Activated CD4-positive, CD25-positive, alpha-beta regulatory T cell treated with anti-CD3 and anti-CD28 coated beads, Interleukin-2, amount 50 U/mL, for 72 hours (primary cell): Measurements from ENCODE around the gene SON.
"Not testable (repeated sequence)": the region's sequence is repeated elsewhere in the genome, so short reads cannot be mapped to it uniquely, and the experiment has no call there.

Experiments used
- DNase-seq: peaks from one replicate; pipeline ENCODE4 v3.0.0; 2021

The SON gene, protein sequence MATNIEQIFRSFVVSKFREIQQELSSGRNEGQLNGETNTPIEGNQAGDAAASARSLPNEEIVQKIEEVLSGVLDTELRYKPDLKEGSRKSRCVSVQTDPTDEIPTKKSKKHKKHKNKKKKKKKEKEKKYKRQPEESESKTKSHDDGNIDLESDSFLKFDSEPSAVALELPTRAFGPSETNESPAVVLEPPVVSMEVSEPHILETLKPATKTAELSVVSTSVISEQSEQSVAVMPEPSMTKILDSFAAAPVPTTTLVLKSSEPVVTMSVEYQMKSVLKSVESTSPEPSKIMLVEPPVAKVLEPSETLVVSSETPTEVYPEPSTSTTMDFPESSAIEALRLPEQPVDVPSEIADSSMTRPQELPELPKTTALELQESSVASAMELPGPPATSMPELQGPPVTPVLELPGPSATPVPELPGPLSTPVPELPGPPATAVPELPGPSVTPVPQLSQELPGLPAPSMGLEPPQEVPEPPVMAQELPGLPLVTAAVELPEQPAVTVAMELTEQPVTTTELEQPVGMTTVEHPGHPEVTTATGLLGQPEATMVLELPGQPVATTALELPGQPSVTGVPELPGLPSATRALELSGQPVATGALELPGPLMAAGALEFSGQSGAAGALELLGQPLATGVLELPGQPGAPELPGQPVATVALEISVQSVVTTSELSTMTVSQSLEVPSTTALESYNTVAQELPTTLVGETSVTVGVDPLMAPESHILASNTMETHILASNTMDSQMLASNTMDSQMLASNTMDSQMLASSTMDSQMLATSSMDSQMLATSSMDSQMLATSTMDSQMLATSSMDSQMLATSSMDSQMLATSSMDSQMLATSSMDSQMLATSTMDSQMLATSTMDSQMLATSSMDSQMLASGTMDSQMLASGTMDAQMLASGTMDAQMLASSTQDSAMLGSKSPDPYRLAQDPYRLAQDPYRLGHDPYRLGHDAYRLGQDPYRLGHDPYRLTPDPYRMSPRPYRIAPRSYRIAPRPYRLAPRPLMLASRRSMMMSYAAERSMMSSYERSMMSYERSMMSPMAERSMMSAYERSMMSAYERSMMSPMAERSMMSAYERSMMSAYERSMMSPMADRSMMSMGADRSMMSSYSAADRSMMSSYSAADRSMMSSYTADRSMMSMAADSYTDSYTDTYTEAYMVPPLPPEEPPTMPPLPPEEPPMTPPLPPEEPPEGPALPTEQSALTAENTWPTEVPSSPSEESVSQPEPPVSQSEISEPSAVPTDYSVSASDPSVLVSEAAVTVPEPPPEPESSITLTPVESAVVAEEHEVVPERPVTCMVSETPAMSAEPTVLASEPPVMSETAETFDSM (N-terminal part only)

DNA sequence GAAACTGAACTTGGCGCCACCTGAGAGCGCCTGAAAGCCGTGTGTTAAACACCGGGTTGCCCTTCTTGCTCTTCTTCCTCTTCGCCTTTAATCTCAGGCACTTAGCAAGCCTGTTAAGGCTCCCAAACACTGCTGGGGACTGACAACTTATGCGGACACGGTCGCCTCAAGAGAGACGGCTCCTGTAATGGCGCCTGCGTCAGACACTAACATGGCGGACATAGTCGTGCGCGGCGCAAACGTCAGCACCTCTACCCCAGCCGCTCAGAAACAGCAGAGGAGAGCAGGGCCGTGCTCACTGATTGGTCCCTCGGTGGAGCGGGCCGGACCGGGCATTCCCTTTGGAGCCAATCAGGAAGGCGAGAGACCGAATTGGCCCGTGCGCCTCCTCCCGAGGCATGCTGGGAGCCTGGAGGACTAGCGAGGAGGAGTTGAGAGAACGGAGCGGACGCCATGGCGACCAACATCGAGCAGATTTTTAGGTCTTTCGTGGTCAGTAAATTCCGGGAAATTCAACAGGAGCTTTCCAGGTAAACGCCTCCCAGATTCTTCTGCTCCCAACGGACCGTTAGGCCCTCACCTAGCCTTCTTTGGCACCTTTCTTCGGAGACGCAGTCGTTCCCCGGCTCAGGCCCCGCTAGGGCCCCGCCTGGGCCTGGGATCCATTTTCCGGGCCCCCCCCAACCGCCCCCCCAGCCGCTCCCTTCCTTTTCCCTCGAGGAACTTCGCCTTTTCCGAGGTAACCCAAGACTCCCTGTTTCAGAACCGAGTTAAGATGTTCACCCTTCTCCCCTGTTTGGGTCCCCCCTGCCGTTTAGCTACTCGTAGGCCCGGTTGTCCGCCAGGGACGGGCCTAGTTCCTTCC, at the start of gene SON:
TSS of gene SON (plus strand) at position 399 of the 865 bp plus-strand sequence. CDS start at position 454, 55 bp downstream.
- peak; percentile 93 for DNase-seq

DNA sequence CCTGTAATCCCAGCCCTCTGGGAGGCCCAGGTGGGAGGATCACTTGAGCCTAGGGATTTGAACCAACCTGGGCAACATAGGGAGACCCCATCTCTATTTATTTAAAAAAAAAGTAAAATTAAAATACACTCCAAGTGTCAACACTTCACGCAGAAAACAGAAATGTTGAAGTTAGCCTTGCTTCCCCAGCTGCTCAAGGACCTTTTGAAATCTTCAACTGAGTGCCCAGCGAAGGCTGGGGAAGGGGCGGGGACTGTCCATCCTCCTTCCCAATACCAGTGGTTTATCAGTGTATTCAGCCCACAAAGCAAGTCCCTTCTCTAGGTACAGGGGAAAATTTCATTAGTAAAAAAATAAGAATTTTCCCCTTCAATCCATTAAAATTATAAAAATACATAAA, 49.1 kb upstream of the SON start:
- DNase-seq = no peak

DNA sequence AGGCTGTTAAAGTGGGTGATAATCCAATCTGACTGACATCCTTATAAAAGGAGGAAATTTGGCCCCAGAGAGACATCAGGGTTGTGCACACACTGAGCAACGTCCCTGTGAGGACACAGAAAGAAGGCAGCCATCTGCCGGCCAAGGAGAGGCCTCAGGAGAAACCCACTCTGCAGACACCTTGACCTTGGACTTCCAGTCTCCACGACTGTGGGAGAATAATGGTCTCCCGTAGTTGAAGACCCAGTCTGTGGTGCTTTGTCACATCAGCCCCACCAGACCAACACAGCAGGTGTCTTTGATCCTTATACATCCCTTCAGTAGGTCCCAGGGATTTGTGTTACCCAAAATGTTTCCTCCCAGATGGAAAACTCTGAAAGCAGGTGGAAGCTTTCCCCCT, 47.1 kb upstream of the SON start:
- no peak for DNase-seq

DNA sequence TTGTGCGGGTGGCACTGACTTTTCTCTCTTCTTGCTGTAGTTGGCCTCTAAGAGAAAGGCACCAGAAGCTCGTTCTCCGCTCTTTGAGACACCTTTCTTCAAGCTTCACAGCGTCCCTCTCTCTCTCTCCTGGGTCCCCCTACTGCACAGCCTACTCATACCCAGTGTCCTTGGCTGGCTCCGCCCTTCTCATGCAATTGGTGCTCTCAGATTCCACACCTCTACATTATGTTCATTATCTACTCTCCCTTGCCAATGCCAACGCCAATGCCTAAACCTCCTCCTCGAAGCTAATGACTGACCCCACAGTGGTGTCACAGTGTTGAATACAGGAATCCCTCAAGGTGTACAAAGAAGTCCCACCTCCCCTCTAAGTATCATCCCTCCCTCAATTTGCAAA, 46.5 kb upstream of the SON start:
- no peak for DNase-seq

DNA sequence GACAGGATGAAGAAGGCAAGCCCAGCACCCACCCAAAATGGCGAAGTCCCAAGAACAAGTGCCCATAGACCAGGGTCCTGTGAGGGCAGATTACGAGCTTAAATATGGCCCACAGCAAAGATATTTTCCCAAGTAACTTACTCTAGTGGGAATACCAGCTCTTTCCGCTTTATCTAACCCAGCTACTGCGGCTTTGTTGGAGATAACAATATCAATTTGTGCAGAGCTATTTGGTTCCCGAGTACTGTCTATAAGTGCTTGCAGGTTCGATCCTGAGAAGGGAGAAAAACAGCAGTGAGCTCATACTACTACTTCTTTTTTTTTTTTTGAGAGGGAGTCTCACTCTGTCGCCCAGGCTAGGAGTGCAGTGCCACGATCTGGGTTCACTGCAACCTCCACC, 37.0 kb upstream of the SON start:
- DNase-seq = no peak

DNA sequence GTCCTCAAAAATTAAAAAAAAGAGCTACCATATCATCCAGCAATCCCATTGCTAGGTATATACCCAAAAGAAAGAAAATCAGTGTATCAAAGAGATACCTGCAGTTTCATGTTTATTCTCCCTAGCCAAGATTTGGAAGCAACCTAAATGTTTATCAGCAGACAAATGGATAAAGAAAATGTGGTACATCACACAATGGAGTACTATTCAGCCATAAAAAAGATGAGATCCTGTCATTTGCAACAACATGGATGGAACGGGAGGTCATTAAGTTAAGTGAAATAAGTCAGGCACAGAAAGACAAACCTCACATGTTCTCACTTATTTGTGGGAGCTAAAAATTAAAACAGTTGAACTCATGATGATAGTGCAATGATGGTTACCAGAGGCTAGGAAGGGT, 35.8 kb upstream of the SON start:
- not testable (repeated sequence) for DNase-seq

DNA sequence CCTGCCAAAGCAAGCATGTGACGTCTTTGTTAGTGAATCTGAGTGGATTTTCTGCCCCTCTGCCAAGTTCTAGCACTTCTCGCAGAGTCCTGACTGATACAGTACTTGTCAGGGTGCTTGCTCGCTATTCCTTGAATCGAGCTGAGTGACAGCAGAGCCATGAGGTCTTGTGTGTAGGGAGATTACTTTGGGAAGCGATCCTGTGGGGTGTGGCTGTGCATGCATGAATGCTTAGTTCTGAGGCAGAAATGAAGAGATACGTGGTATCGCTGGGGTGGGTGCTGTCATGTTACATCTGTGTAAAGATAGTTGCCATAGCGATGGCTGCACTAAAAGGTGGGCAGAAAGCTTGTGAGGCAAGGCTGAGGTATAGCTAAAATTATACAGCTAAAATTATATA, 32.0 kb upstream of the SON start:
- no peak for DNase-seq

DNA sequence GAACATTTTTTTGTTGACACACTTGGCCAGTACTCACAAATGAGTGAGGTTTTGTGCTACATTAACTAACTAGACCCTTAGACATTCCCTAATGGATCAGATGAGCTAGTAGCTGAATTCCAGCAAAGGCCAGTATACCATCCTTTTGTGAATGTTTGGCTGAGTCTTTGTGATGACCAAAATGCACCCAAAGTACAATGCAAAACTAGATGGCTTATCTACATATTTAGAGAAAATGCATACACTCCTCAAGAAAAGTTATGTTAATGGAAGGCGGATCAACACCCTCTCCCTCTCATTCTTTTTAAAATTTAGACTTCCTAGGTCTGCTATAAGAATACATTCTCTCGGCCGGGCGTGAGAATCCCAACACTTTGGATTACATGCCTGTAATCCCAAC, 31.2 kb upstream of the SON start:
- no peak for DNase-seq

DNA sequence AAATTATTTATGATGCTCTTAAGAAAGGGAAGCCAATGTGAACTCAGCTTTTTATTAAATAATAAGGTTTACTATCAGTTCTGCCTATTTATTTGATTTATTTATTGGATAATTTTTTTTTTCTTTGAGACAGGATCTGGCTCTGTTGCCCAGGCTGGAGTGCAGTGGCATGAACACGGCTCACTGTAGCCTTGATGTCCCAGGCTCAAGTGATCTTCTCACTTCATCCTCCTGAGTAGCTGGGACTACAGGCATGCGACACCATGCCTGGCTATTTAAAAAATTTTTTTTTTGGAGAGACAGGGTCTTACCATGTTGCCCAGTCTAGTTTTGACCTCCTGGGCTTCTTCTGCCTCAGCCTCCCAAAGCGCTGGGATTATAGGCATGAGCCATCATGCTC, 30.4 kb upstream of the SON start:
- no peak for DNase-seq

DNA sequence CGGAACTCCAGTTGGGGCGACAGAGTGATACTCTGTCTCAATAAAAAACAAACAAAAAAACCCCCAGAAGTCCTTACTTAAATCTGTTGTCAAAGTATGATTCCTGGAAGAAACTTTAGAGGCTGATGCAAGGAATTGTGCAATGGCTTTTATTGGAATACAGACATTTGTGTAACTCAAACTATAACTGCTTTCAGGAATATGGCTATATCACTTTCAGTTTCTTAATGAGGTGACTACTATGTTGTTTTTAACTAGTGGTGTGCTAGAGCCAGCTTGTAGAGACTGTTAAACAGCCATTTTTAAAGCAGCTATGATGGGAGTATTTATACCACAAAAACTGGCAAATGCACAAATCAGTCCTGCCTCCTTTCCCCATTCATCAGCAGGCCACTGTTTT, 28.6 kb upstream of the SON start:
- DNase-seq = no peak

DNA sequence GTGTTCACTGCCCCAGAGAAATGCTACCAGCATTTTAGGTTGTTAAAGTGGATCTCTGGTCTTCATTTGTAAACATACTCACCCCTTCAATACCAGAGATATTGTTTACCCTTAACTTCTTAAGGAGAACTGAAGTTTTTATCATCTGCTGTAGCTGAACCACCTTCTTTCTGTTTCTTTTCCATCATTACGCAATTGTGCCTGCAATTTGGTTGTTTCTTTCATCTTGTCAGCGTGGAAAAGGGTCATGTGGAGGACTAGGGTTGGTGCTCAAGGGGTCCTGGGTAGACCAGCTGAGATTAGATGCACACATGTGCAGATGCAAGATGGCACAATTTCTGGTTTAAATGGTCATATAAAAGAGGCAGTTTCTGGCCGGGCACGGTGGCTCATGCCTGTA, 23.9 kb upstream of the SON start:
- no peak for DNase-seq

DNA sequence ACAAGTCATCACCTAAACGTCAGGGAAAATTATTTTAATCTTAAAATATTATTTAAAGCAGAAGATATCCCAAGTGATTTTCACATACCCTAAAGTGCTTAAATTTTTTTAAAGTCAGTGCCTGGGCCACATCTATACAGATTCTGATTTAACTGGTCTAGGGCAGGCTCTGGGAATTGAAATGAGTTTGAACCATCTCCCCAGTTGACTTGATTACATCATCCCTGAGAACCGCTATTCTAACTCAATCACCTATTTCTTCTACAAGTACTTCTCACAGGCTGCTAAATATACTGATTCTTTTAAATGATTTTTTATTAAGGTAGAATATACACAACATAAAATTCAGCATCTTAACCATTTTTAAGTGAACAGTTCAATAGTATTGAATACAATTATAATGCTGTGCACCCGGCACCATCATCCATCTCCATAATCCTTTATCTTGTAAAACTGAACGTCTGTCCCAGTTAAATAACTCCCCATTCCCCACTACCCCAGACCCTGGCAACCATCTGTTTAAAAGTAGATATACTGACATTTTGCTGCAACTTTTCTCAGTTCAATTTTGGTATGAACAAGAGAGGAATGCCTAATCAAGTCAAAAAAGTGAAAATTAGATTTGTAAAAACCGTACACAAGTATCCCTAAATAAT, 20.4 kb upstream of the SON start:
- no peak for DNase-seq

DNA sequence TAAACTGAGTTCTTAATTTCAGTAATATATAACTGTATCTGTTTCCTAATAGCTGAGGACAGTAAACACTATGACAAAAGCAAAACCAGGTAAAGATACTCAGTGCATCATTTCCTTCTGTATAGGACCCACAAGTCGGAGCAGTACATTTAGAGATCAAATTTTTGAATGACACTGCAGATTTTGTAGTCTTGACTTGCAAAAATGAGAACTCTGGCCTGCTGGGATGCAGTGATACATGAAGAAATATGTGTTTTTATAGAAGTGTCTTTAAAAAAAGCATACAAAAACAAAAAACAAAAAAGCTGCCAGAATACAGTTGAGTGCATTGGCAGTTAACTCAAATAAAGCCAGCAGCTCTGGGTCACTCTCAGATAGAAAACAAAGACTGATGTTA, 19.9 kb upstream of the SON start:
- DNase-seq = no peak

DNA sequence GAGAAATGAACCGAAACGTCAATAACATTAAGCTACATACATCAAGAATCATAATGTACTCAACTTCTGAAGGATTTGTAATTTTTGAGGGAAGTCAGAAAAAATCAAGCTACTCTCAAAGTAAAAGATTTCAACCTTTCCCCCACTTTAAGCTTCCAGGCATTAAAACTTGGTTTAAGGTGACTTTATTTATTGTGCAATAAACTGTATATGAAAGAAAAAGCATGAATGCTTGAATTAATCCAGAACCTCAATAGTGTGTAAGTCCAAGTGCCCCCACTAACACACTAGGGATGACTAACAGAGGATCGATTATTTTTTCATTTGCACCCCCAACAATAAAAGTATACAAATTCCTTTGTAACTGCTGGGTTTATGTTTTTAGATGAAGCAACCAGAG, 11.8 kb upstream of the SON start:
- DNase-seq = no peak

DNA sequence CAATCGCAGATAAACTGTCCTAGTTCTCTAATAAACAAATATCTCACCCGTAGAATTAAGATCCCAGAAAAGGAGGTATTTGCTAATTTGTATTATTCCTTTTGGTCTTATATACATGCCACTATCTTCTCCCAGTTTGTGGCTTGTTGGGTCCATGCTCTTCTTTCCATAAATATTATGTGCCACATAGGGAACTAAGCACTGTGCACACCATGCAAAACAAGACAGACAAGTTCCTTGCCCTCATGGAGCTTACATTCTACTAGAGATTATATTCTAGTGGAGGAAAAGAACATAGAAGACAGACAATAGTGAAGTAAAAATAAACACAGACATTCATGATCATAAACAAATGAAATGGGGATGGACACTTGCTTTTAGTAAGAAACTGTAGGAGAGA, 5.6 kb upstream of the SON start:
- no peak for DNase-seq

DNA sequence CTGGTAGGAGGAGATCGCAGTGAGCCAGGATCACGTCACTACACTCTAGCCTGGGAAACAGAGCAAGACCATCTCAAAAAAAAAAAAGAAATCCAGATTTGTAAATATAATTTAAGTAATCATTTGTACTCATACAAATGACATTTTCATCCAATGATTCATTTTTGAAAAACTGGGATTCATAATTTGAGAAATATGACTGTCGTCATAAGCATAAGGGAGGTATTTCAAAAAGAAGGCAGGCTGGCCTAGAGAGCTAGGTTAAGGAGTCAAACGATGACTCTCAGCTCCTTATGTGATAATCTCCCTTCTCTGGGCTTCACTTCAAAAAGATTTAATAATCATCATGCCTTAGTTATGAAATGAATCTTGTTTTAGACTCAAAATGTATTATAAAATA, 3.2 kb upstream of the SON start:
- no peak for DNase-seq

DNA sequence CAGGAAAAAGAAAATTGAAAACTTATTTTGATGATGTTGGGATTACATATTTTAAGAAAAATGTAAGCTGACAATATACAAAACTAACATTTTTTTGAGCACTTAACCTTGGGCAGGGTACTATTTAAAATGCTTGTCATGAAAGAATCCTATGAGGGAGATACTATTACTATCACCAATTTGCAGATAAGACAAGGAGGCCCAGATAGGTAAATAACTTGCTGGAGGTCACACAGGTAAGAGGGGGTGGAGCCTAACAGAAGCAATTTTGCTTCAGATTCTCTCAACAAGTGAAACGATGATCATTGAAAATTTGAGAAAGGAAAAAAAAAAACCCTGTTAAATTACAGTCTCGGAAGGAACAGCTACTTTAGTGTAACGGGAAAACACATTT, 2.1 kb upstream of the SON start:
- DNase-seq = no peak

DNA sequence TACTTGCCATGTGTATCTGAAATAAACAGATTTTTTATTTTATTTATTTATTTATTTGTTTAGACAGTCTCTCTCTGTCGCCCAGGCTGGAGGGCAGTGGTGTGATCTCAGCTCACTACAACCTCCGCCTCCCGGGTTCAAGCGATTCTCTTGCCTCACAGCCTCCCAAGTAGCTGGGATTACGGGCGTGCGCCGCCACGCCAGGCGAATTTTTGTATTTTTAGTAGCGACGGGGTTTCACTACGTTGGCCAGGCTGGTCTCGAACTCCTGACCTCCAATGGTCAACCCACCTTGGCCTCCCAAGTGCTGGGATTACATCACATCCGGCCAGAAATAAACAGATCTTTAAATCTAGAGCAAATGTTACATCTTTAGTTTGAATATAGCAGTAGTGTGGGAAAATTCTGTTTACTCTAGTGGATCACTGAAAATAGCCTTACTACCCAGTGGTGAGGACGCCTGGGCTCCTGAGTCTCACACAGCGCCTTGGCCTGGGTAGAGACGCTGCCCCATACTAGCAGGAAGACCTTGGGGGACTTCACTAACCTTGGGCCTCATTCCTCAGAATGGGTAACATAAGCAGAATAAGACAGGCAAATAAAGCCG, 1.6 kb upstream of the SON start:
- no peak for DNase-seq

DNA sequence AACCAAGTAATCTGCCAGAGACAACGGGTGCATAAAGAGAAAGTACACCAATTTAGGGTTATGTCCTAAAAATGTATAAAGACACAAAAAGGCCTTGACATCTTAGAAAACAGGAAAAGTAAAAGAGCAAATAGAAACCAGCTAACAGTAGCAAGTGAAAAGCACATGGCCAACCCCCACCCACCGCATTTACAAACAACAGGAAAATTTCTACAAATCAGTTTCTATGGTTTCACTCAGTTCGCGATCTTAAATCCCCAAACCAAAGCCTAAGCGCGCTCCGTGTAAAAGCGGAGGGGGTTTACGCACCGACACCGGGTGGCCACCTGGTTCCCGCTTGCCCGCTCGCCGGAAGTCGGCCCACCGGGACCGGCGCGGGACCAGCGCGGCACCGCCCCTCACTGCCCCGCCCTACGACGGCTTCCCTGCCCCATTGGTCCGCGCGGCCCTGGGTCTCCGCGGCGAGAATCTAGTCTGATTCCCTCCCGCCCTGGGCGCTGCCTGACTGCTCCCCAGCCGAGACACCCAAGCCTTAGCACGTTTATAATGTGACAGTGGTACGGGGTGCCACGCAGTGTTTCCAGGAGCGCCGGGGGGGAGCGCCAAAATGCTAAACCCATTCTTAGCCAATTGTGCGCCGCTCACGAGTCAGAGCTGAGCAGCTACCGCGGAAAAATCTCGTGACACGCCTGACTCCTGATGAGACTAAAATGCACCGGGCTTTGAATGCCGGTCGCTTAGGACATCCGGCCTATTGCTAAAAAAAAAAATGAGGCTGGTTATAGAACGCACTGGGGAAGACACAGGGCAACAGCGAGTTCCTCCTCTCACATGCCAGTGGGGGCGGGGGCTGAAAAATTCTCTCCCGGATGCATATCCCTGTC, 840 bp upstream of the SON start, which contains the start of gene GART:
TSS of gene GART (minus strand) at position 362 of the 884 bp plus-strand sequence. CDS start 2,802 bp downstream, outside the sequence.
- peak; percentile 85 for DNase-seq

DNA sequence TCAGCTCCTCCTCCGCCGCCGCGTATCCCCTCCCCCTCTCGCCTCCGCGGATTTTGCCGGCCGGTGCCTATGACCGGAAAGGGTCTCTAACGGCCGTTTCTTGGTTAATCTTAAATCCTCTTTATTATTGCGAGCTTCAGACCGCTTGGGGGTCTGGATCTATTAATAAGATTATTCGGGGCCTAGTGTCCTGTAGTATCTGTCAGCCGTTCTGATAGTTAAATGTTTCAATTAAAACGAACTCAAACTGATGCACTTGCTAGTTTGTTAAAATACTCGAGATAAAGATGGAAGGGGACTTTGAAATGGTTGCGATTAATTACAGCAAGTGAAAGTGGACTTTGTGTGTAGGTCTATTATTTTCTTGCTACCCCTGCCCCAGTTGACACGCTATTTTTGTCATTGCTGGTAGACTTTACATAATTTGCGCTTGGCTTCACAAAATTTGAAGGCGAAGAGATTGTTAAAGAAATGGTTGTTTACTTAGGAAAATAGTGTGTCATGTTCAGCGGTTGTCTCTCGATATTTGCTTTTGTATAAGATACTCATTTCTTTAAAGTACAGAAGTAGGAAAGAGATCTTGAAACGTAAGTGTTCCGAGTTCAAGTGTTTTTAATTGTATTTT, 779 bp downstream of the SON start:
- peak; percentile 85 for DNase-seq
